Neural cell (in vitro differentiated cells): Measurements from ENCODE around the gene CSF1. TPM values are rescaled to one million over a fixed set of nuclear protein-coding genes. Genes with fewer than 3 reads are reported as not detected.

ENCODE experiments used
- H2AFZ ChIP-seq: fragments of 200-600, 300-800 bp; sonication (generic), shearing (Covaris generic); 2 replicates; pipeline ENCODE4 v1.6.0; 2014; ENCODE audit warnings: low read depth, mild to moderate bottlenecking, antibody characterized with exemption, low read length, moderate library complexity
- H3F3A ChIP-seq: fragments of 200-600 bp; shearing (Covaris generic); 2 replicates; pipeline ENCODE4 v1.6.1; 2016; ENCODE audit warnings: mild to moderate bottlenecking, moderate library complexity, mixed read lengths, antibody characterized with exemption, low read length; ENCODE audit not compliant: insufficient read depth, poor library complexity, severe bottlenecking
- H3K27ac ChIP-seq: fragments of 200-600, 300-800 bp; sonication (generic), shearing (Covaris generic); 2 replicates; pipeline ENCODE4 v1.5.1; 2014; ENCODE audit warnings: mild to moderate bottlenecking, low read length, moderate library complexity
- H3K27me3 ChIP-seq: fragments of 300-800, 200-600 bp; sonication (generic), shearing (Covaris generic); 2 replicates; pipeline ENCODE4 v1.6.0; 2014; ENCODE audit warnings: mild to moderate bottlenecking, low read depth, low read length, moderate library complexity; ENCODE audit not compliant: insufficient read depth
- H3K36me3 ChIP-seq: fragments of 300-800, 200-600 bp; sonication (generic), shearing (Covaris generic); 2 replicates; pipeline ENCODE4 v1.5.1; 2014; ENCODE audit warnings: mild to moderate bottlenecking, antibody characterized with exemption, low read length, moderate library complexity; ENCODE audit not compliant: insufficient read depth
- H3K4me2 ChIP-seq: fragments of 300-800, 200-600 bp; sonication (generic), shearing (Covaris generic); 2 replicates; pipeline ENCODE4 v1.6.0; 2014; ENCODE audit warnings: mild to moderate bottlenecking, low read length
- H3K4me3 ChIP-seq: fragments of 300-800, 200-600 bp; sonication (generic), shearing (Covaris generic); 2 replicates; pipeline ENCODE4 v1.5.1; 2014; ENCODE audit warnings: mild to moderate bottlenecking, low read length, moderate library complexity
- H3K79me2 ChIP-seq: fragments of 200-600 bp; shearing (Covaris generic); replicated peaks from 2 replicates; pipeline ENCODE4 v1.6.0; 2014; ENCODE audit warnings: mild to moderate bottlenecking, low read length, moderate library complexity; ENCODE audit not compliant: insufficient read depth
- H3K9ac ChIP-seq: fragments of 300-800, 200-600 bp; sonication (generic), shearing (Covaris generic); 2 replicates; pipeline ENCODE4 v1.6.1; 2016; ENCODE audit warnings: mild to moderate bottlenecking, low read length, mixed read lengths
- H3K9me2 ChIP-seq: fragments of 200-600 bp; shearing (Covaris generic); 2 replicates; pipeline ENCODE4 v1.6.1; 2016; ENCODE audit warnings: mild to moderate bottlenecking, low read length, mixed read lengths; ENCODE audit not compliant: insufficient read depth
- H3K9me3 ChIP-seq: fragments of 200-600, 300-800 bp; sonication (generic), shearing (Covaris generic); 2 replicates; pipeline ENCODE4 v1.6.1; 2016; ENCODE audit warnings: mild to moderate bottlenecking, mixed run types, low read length, moderate library complexity, mixed read lengths
- H4K20me1 ChIP-seq: fragments of 200-600 bp; shearing (Covaris generic); 2 replicates; pipeline ENCODE4 v1.6.1; 2016; ENCODE audit warnings: mild to moderate bottlenecking, mixed run types; ENCODE audit not compliant: insufficient read depth
- EP300 ChIP-seq: fragments of 450-650 bp; conservative IDR thresholded peaks from 2 replicates; pipeline ENCODE4 v1.6.1; 2014; ENCODE audit warnings: antibody characterized with exemption, mild to moderate bottlenecking, moderate library complexity; ENCODE audit not compliant: poor library complexity, severe bottlenecking
- EZH2 ChIP-seq: fragments of 200-600, 300-800 bp; shearing (Covaris generic), sonication (generic); IDR thresholded peaks from 2 replicates; pipeline ENCODE4 v1.6.1; 2014; ENCODE audit warnings: antibody characterized with exemption, low read length, borderline replicate concordance, mild to moderate bottlenecking; ENCODE audit not compliant: insufficient read depth, poor library complexity, severe bottlenecking
- MXI1 ChIP-seq: fragments of 450-650 bp; conservative IDR thresholded peaks from 2 replicates; pipeline ENCODE4 v1.6.1; 2014; ENCODE audit warnings: antibody characterized with exemption, mild to moderate bottlenecking; ENCODE audit not compliant: poor library complexity, severe bottlenecking
- POLR2AphosphoS5 ChIP-seq: IDR thresholded peaks from 2 replicates; pipeline ENCODE4 v1.6.1; 2012
- RAD21 ChIP-seq: fragments of 450-650 bp; conservative IDR thresholded peaks from 2 replicates; pipeline ENCODE4 v1.6.1; 2014; ENCODE audit warnings: antibody characterized with exemption, mild to moderate bottlenecking, moderate library complexity
- SMC3 ChIP-seq: fragments of 450-650 bp; conservative IDR thresholded peaks from 2 replicates; pipeline ENCODE4 v1.6.1; 2014; ENCODE audit warnings: antibody characterized with exemption, mild to moderate bottlenecking, moderate library complexity; ENCODE audit not compliant: poor library complexity
- polyA plus RNA-seq: library from polyadenylated mRNA; depleted of rRNA; stranded (reverse); fragments of >200 nt; gene quantifications from 2 replicates; pipeline ENCODE4 v1.2.3, GENCODE V29; 2014
- TF ChIP-seq, protein P1 (sequence below): fragments of 450-650 bp; IDR thresholded peaks from 2 replicates; pipeline ENCODE4 v1.5.1; 2014; ENCODE audit warnings: antibody characterized with exemption, mild to moderate bottlenecking, moderate library complexity; ENCODE audit not compliant: poor library complexity, severe bottlenecking
- TF ChIP-seq, protein P2 (sequence below): IDR thresholded peaks from 2 replicates; pipeline ENCODE4 v1.6.1; 2012; ENCODE audit warnings: borderline replicate concordance

Gene CSF1
- polyA plus RNA-seq, 1 donor from 2014 or later = 0.30 TPM

DNA sequence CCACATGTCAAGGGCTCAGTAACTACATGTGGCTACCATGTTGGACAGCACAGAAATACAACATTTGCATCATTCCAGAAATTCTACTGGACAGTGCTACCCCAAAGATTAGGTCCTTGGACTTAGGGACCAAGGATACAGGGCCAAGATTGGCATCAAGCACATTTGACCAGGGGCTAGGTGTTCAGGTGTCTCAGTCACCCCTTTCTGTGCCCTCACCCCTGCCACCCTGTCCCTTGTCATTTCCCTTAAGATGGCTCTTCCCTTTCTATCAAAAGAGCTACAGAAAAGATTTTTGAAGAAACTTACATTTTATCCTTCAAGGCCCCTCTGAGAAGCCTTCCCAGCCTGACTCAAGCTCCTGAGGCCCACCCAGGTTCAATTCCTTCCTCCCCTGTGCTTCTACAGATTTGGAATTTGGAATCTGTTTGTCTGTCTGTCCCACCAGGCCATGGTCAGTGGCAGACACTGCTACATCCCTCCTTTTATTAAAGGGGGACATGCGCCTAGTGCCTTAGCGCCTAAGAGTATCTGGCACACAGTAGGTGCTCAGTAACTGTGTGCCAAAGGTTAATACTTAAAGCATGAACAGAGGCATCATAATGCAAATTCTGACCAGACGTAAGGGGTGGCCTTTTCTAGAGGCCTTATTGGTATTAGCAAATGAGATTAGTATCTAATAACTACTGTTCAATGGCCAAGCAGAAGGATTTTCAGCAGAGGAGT, 21.4 kb downstream of the CSF1 start (continued):
- TF ChIP-seq, protein P1, sequence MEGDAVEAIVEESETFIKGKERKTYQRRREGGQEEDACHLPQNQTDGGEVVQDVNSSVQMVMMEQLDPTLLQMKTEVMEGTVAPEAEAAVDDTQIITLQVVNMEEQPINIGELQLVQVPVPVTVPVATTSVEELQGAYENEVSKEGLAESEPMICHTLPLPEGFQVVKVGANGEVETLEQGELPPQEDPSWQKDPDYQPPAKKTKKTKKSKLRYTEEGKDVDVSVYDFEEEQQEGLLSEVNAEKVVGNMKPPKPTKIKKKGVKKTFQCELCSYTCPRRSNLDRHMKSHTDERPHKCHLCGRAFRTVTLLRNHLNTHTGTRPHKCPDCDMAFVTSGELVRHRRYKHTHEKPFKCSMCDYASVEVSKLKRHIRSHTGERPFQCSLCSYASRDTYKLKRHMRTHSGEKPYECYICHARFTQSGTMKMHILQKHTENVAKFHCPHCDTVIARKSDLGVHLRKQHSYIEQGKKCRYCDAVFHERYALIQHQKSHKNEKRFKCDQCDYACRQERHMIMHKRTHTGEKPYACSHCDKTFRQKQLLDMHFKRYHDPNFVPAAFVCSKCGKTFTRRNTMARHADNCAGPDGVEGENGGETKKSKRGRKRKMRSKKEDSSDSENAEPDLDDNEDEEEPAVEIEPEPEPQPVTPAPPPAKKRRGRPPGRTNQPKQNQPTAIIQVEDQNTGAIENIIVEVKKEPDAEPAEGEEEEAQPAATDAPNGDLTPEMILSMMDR = no peak

DNA sequence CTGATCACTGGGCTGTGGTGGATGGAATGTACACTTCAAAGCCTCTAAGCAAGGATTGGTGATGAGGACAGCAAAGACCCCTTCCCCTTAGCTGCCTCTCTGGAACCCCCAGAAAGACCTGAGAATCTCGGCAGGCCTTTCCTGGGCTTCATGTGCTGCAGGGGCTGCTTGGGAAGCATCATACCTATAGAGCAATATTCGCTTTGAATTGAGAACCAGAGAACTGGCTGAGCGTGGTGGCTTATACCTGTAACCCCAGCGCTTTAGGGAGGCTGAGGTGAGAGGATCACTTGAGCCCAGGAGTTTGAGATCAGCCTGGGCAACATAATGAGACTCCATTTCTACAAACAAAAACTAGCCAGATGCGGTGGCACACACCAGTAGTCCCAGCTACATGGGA, 22.0 kb downstream of the CSF1 start:
- H2AFZ ChIP-seq = no peak overlapping the region
- H3K36me3 ChIP-seq = no peaks in the 10 kb centered on the region
- H3K9me3 ChIP-seq = peaks cover 3% of the 10 kb centered on the region
- no peaks in the 10 kb centered on the region for H3K27me3 ChIP-seq
- no peaks in the 10 kb centered on the region for H3K9me2 ChIP-seq
- H3K9ac ChIP-seq = no peak overlapping the region
- H4K20me1 ChIP-seq = no peaks in the 10 kb centered on the region
- no peak overlapping the region for H3K27ac ChIP-seq
- no peak for TF ChIP-seq MXI1
- TF ChIP-seq RAD21 = no peak
- TF ChIP-seq, protein P1 = no peak
- no peak for TF ChIP-seq EP300
- TF ChIP-seq, protein P2, sequence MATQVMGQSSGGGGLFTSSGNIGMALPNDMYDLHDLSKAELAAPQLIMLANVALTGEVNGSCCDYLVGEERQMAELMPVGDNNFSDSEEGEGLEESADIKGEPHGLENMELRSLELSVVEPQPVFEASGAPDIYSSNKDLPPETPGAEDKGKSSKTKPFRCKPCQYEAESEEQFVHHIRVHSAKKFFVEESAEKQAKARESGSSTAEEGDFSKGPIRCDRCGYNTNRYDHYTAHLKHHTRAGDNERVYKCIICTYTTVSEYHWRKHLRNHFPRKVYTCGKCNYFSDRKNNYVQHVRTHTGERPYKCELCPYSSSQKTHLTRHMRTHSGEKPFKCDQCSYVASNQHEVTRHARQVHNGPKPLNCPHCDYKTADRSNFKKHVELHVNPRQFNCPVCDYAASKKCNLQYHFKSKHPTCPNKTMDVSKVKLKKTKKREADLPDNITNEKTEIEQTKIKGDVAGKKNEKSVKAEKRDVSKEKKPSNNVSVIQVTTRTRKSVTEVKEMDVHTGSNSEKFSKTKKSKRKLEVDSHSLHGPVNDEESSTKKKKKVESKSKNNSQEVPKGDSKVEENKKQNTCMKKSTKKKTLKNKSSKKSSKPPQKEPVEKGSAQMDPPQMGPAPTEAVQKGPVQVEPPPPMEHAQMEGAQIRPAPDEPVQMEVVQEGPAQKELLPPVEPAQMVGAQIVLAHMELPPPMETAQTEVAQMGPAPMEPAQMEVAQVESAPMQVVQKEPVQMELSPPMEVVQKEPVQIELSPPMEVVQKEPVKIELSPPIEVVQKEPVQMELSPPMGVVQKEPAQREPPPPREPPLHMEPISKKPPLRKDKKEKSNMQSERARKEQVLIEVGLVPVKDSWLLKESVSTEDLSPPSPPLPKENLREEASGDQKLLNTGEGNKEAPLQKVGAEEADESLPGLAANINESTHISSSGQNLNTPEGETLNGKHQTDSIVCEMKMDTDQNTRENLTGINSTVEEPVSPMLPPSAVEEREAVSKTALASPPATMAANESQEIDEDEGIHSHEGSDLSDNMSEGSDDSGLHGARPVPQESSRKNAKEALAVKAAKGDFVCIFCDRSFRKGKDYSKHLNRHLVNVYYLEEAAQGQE = no peak
- TF ChIP-seq EZH2 = no peak
- TF ChIP-seq SMC3 = no peak
- TF ChIP-seq POLR2AphosphoS5 = no peak
- no peaks in the 10 kb centered on the region for H3F3A ChIP-seq
- H3K79me2 ChIP-seq = no peaks in the 10 kb centered on the region
- H3K4me3 ChIP-seq = no peak overlapping the region
- no peak overlapping the region for H3K4me2 ChIP-seq
